ENCODE results near the gene RSPO3.
"Not testable (repeated sequence)": the region's sequence is repeated elsewhere in the genome, so short reads cannot be mapped to it uniquely, and the experiment has no call there.

- not testable (repeated sequence) for TF ChIP-seq CTCF, POLR2A (IDR thresholded peaks at IDR 0.05)
Measured at GRCh38 chr6:127214531-127214930, 96.1 kb downstream of the RSPO3 start.

All from uterus (tissue), 2 donors.